Activated CD4-positive, alpha-beta T cell treated with anti-CD3 and anti-CD28 coated beads, Interleukin-2, amount 10 ng/mL, durations not matched to agents 7 days and 5 days (primary cell): ENCODE data around the gene CRNN. TPM values are rescaled to one million over a fixed set of nuclear protein-coding genes. Genes with fewer than 3 reads are reported as not detected.

Source experiments
- CTCF ChIA-PET: fragments of 350-600 bp; sonication (Branson Sonifier 250); formaldehyde crosslinking; loops from one replicate; lab custom pipeline; 2021; ENCODE audit warnings: antibody characterized with exemption; lab: Charles Lee
- POLR2A ChIA-PET: fragments of 350-600 bp; sonication (Branson Sonifier 250); formaldehyde crosslinking; loops from one replicate; lab custom pipeline; 2021; ENCODE audit warnings: antibody characterized with exemption; lab: Charles Lee
- DNase-seq: peaks from one replicate; pipeline ENCODE4 v3.0.0-alpha.2; 2020
- H3K27ac Mint-ChIP-seq: one replicate; pipeline ENCODE4 v1.8.0; 2021; ENCODE audit warnings: mild to moderate bottlenecking, moderate library complexity, mixed read lengths
- H3K27me3 Mint-ChIP-seq: one replicate; pipeline ENCODE4 v1.8.0; 2021; ENCODE audit warnings: mixed read lengths
- H3K36me3 Mint-ChIP-seq: one replicate; pipeline ENCODE4 v1.8.0; 2021; ENCODE audit warnings: low read depth, mixed read lengths
- H3K4me1 Mint-ChIP-seq: one replicate; pipeline ENCODE4 v1.8.0; 2021; ENCODE audit warnings: mixed read lengths
- H3K4me3 Mint-ChIP-seq: one replicate; pipeline ENCODE4 v1.8.0; 2021; ENCODE audit warnings: mild to moderate bottlenecking, moderate library complexity, mixed read lengths
- H3K9me3 Mint-ChIP-seq: one replicate; pipeline ENCODE4 v1.8.0; 2021; ENCODE audit warnings: mixed read lengths
- total RNA-seq, 2 experiments: library from RNA; stranded (reverse); gene quantifications; one replicate each; pipeline ENCODE4 v1.2.3, GENCODE V29; 2021

CRNN gene
- total RNA-seq, 2 experiments from 2014 or later = not detected

GRCh38 chr1:152367436-152367835, 46.6 kb downstream of the CRNN start:
- H3K27me3 Mint-ChIP-seq = peaks cover 9% of the 10 kb centered on the region
- ChIA-PET POLR2A (no interaction called here), CTCF (no interaction called here)
- no peaks in the 10 kb centered on the region for H3K36me3 Mint-ChIP-seq
- peaks cover 5% of the 10 kb centered on the region for H3K9me3 Mint-ChIP-seq
- H3K27ac Mint-ChIP-seq = no peak overlapping the region
- H3K4me3 Mint-ChIP-seq = no peak overlapping the region
- H3K4me1 Mint-ChIP-seq = no peaks in the 10 kb centered on the region
- no peak for DNase-seq

- H3K27me3 Mint-ChIP-seq = no peaks in the 10 kb centered on the region
- H3K9me3 Mint-ChIP-seq = no peaks in the 10 kb centered on the region
- CTCF ChIA-PET = no interaction called here
Observed at GRCh38 chr1:152359906-152360305, 54.2 kb downstream of the CRNN start, which contains the start of gene FLG2. Gene FLG2, minus strand, starts transcription at chr1:152360006. Its CDS starts 1,122 bp downstream, at chr1:152358884.

More at GRCh38 chr1:152359906-152360305, 54.2 kb downstream of the CRNN start, which contains the start of gene FLG2:
- H3K4me1 Mint-ChIP-seq = no peaks in the 10 kb centered on the region
- no peak within 1 kb of the TSS for H3K27ac Mint-ChIP-seq
- no peaks in the 10 kb centered on the region for H3K36me3 Mint-ChIP-seq
- DNase-seq = no peak
- POLR2A ChIA-PET = no interaction called here
- no peak within 1 kb of the TSS for H3K4me3 Mint-ChIP-seq

Other genes with a start within 250 kb of the CRNN start
- not detected for gene HRNR, start 190.1 kb downstream of the CRNN start, total RNA-seq
- not detected for gene FLG, start 89.0 kb downstream of the CRNN start, total RNA-seq
- not detected for gene FLG2, start 54.3 kb downstream of the CRNN start, total RNA-seq
- not detected for gene LCE5A, start 96.5 kb upstream of the CRNN start, total RNA-seq
- not detected for gene CRCT1, start 100.2 kb upstream of the CRNN start, total RNA-seq
- gene LCE3E, start 152.5 kb upstream of the CRNN start, total RNA-seq = not detected
- not detected for gene LCE3D, start 166.3 kb upstream of the CRNN start, total RNA-seq
- gene LCE3C, start 186.0 kb upstream of the CRNN start, total RNA-seq = not detected
- not detected for gene LCE3B, start 199.5 kb upstream of the CRNN start, total RNA-seq
- gene LCE3A, start 208.8 kb upstream of the CRNN start, total RNA-seq = not detected
- not detected for gene LCE2D, start 249.1 kb upstream of the CRNN start, total RNA-seq